GM21423 (cell line): ENCODE measurements around the gene MTR.

ENCODE experiments used
- ATAC-seq: cut with Tn5 transposase; IDR thresholded peaks from one replicate; pipeline ENCODE4 v1.9.1; 2021; ENCODE audit warnings: mild to moderate bottlenecking, moderate library complexity; ENCODE audit not compliant: unreplicated experiment

Gene MTR

DNA sequence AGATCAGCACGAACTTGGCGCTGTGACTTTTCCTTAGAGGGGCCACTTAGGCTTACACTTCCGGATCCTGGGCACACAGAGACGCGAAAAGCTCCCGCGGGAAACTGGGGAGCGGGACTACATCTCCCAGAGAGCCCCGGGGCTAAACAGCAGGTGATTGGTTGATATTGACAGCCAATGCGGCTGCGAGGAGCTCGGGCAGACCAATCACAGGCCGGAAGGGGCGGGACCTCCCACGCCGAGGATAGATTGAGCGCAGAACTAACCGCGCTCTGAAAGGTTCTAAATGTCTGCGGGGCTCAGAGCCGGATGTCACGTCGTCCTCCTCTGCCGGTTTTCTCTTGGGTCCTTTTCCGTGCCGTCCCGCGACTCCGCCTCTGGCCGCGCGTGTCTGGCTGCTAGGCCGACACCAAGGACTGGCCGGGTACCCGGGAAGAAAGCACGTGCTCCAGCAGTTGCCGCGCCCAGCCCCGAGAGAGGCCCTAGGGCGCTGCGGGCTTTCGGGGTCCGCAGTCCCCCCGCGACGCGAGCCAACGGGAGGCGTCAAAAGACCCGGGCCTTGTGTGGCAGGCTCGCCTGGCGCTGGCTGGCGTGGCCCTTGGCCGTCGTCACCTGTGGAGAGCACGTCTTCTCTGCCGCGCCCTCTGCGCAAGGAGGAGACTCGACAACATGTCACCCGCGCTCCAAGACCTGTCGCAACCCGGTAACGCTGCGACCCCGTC lies at the start of gene MTR:
TSS of gene MTR (plus strand) at position 258 of the 722 bp plus-strand sequence. CDS start at position 670, 412 bp downstream.
- peak; percentile 98 for ATAC-seq

DNA sequence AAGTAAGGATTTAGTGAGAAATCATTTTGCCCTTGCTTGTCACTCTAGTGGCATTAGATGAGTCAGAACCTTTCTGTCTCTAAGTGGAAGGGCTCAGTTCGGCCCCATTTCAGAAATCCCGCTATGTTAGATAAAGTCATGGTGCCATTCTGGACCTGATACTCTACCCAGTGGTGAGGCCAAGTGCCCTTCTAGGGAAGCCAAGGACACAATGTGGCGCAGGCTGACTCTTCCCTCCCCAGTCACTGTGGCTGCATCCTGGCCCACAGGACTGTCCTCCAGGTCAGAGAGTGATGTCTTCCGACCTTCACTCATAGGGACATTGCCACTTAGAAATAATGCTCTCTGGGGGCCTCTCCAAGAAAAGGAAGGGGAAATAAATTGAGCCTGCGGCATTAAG lies 48.3 kb upstream of the MTR start:
- no peak for ATAC-seq

DNA sequence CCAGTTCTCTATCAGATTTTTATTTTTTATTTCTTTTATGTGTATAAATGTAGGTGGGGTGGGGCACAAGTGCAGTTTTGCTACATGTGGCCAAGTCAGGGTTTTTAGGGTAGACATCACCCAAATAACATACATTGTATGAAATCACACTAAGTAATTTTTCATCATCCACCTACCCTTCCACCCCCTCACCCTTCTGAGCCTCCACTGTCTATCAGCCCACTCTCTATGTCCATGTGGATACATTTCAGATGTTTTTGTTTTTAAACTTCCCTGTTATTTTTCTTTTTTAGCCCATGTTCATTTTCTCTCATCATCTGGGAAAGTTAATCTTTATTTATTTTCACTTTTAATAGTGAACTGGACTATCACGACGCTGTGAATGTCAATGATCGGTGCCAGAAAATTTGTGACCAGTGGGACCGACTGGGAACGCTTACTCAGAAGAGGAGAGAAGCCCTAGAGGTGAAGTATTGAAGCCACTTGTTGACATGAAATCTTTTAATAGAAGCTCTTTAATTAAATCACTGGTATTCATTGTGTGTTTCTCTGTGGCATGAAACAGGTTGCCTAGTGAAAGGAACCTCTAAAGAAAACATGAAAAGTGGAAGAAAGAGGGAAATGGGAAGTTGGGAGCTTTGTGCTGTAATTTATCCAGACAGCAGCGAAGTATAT lies 47.6 kb upstream of the MTR start:
- ATAC-seq, result no peak

DNA sequence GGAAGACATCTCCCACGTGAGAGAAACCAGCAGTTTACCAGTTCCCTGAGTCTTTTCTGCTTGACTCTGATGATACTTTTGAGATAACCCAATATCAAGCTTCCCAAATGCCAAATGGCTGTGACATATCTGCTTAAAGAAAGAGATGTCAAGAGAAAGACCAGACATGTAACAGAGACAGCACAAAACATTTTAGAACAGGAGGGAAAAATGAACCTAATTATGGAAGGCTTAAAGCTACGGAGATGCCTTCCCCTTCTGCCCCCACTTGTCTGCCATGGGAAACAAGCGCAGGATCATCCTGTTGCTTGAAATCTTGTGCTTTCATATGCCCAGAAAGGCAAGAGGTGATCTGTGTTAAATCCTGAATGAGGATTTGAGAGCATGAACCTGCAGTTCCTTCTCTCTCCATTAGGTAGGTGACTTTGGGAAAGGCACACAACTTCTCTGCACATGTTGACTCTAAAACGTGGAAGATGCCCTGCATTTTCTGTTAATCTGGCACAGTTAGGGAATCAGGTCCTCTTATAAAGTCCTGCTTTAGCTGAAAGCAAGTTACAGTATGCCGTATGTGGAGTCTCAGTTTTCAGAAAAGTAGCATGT lies 46.7 kb upstream of the MTR start:
- ATAC-seq, result no peak

DNA sequence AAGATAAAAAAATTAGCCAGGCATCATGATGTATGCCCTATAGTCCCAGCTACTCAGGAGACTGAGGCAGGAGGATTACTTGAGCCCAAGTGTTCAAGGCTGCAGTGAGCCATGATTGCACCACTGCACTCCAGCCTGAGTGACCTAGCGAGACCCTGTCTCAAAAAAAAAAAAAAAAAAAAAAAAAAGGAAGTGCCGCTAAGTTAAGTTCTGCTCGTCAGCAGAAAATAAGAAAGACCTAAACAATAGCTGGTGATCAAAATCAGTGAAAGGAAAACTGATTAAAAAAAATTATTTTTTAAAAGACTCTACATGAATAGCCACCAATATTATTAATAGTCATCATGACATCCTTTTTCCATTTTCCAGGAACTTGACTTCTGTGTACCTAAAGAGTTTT lies 44.2 kb upstream of the MTR start:
- no peak for ATAC-seq

DNA sequence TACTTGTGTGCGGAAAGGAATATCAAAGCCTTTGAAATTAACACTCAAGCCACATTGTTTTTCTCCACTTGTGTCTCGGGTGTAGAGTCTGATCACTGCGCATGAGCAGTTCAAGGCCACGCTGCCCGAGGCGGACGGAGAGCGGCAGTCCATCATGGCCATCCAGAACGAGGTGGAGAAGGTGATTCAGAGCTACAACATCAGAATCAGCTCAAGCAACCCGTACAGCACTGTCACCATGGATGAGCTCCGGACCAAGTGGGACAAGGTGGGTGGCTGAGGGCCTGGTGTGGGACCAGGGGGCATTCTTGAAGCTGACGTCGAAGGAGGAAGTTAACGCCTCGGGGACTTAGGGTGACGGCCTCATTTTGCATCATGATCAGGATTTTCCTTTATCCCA lies 43.7 kb upstream of the MTR start:
- no peak for ATAC-seq

DNA sequence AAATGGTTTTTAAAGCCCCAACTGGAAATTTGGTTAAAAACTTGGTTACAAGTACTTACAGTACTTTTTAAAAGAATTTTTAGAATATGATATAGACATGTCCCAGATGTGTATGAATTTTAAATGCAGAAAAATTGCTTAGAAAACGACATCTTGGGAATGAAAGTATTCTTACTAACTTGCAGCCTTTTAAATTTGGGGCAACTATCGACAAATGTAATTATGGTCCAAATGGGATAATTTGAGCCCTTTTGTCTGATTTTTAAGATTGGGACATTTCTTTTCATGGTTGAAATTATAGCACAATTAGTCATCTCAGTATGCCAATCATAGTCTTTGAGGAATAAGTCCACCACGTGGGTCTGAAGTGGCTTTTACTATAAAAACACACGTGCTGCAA lies 43.2 kb upstream of the MTR start:
- no peak for ATAC-seq

DNA sequence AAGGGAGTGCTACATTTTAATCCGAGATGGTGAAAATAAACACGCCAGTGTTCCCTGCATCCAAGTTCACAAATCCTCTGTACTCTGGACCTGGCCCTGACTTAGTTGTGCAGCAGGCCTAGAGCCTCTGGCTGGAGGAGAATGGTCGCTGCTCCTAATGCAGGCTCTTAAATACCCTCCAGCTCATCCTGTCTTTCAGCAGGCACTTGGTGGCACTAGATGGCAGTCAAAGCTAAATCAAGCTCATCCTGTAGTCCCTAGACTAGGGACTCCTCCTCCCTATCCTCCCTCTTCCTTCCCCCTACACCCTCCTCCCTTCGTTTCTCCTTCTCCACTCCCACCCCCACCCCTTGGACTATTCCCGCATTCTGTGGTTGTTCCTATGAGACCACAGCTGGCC lies 41.6 kb upstream of the MTR start:
- ATAC-seq, result no peak

DNA sequence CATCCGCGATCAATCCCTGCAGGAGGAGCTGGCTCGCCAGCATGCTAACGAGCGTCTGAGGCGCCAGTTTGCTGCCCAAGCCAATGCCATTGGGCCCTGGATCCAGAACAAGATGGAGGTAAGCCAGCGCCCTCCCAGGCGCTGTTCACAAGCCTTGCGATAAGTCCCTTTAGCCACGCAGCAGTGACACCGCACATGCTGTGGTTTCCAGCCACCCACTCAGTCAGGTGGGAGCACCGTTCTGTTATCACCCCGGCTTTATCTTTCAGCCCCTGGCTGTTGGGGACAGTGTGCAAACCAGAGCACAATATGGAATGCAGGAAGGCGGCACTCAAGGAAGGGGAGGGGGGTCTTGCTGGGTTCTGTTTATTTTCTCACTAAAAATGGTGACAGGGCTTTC lies 41.1 kb upstream of the MTR start:
- ATAC-seq, result no peak

DNA sequence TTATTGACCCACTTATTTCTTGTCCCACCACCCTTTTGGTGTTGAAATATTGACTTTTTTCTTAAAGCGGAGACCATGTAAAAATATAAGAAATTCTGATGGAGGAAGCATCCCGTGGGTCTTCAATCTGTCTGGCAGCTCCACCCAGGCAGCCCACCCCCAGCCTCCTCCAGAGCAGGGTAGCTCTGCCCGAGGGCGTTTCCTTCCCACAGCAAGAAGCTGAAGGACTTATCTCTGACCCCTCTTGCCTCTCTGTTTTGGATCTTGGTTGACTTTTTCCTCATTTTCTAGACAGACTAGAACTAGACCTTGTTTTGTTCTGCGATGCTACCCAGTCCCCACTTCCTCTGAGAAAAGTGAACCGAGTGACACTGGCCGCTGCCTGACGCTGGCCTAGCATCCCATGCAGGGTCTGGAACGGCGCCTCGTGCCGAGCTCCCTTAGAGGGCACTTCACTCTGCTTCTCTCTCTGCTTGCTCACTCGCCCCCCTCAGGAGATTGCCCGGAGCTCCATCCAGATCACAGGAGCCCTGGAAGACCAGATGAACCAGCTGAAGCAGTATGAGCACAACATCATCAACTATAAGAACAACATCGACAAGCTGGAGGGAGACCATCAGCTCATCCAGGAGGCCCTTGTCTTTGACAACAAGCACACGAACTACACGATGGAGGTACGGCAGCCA lies 40.4 kb upstream of the MTR start:
- ATAC-seq, result no peak

DNA sequence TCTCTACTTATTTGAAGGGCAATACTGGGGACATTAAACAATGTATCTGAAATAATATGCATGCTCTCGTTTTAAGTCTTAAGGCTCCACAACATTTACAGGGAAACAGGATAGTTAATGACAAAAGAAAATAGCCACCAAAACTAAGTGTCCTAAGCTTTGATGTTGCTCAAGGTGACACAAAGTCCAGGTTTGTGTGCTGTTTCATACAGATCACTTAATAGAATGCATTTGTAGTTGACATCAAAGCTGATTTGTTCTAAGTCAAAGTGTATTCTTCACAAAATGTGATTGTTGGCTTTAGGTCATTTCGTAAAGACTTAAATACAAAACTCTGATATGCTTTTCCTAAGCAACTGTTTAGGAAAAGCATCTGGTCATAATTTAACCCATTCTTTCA lies 37.5 kb upstream of the MTR start:
- no peak for ATAC-seq

DNA sequence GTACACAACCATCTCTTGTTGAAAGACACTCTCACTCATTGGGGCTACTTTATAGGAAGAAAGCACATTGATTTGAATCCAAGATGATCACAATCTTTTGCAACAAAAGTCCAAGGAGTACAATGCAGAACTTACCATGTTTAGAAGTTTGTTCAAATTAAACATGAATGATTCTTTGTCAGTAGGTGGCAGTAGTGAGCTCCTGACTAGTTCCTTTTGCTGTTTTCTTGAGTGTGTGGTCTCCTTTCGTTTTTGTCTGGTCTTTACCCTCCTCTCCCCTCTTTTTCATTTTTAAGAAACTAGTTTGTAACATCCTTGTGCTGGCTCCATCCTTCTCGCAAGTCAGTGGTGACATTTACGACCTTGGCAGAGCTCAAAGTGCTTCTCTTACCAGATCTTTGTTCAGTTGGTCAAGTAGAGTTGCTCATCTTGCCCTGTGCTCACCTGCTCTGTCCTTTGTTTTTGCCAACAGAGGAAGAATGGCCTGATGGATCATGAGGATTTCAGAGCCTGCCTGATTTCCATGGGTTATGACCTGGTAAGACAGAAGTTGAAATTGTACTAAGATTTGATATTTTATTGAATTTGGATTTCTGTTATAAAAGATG lies 35.7 kb upstream of the MTR start:
- no peak for ATAC-seq

DNA sequence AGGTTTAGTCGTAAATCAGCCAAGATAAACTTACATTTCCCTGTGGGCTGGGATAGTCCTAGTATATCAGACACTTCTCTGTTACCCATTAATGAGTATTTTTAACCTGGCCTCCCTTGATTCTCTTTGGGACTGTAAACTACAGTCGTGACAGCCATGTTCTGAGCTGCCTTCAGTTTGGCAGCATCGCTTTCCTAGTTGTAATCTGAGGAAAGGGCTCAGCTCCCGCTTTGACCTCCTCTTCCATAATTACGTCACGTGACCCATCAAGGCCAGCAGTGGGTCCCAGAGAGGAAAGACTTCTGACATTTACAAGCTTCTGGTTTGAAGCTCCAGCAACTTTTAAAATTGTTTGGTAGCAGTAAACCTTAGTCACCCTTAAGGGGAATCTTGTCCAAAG lies 34.6 kb upstream of the MTR start:
- no peak for ATAC-seq

DNA sequence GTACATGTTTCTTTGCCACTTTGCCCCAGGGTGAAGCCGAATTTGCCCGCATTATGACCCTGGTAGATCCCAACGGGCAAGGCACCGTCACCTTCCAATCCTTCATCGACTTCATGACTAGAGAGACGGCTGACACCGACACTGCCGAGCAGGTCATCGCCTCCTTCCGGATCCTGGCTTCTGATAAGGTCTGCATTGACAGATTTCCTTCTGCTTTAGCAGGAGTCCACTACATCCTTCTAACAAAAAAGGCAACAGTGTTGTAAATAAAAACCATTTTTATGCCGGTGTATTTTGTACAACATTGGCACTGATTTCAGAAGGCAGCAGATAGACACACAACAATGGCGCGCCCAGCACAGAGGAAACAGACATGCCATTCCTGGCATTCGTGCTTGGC lies 34.1 kb upstream of the MTR start:
- ATAC-seq, result no peak

DNA sequence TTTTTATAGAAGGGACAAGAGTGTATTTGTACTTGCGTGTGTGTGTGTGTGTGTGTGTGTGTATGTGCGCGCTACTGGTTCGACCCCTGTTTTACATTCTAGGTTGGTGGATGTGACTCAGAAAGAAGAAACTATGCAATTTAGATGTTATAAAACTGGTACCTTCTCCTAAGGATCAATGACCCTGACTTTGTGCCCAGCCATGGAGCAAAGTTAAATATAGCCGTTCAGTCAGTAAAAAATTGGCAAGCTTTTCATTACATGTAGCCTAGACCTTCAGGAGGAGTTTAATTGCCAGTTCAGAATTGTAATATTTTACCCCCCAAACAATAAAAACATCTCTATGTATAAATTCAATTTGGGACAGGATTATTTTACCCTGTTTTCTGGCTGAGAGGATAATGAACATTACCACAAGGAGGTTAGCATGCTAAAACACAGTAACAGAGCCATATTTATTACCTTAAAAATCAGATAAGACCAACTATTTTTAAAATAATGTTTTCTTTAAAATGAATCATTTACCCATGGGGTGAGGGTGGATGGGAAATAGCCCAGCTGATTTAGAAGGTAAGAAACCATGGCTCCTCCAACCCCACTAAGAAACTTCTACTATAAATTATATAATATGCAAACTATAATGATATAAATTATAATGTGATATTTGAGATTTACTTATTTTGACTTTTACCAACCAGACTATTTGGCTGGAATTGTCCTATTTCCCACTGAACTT lies 33.5 kb upstream of the MTR start:
- ATAC-seq, result no peak

DNA sequence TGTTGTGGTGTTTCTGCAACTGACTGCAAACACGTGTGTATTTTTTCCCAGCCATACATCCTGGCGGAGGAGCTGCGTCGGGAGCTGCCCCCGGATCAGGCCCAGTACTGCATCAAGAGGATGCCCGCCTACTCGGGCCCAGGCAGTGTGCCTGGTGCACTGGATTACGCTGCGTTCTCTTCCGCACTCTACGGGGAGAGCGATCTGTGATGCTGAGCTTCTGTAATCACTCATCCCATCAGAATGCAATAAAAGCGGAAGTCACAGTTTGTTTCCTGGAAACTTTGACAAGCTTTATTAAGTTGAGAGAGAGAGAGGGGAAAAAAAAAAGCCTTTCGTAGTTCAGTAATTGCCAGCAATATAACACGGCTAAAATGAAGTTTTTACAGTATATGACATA lies 32.7 kb upstream of the MTR start:
- no peak for ATAC-seq

DNA sequence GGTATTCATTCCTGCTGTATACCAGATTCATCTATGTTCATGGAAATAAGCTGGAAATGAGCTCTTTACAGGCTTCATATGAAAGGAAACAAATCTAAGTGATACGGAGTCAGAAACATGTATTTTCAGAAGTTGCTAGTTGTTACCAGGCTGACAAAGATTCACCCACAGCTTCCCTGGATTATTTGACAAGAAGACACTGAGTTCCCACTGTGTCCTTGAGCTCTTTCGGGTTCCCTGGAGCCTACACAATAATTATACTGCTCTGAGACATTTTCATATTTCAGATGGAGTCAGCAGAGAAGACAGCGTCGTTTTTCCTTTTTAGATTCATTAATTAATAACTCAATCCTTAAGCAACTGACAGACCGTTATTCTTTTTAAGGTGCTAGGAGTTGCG lies 29.3 kb upstream of the MTR start:
- no peak for ATAC-seq

DNA sequence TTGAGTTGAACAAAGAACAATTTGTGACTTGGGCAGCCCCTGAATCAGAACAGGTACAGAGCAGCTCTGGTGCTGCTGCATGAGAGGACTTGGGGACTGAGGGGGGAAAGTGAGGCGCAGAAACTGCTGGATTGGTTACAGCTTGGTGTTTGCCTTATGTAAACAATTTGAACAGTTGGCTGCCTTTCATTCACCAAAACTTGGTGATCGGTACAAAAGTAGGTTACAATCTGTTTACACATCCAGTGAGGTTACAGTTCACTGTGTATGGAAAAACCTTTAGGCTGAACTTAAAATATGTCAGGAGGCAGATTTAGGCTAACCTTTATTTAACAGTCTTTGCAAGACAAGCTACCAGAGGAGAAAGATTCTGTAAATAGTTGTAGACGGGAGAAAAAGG lies 28.6 kb upstream of the MTR start:
- no peak for ATAC-seq

DNA sequence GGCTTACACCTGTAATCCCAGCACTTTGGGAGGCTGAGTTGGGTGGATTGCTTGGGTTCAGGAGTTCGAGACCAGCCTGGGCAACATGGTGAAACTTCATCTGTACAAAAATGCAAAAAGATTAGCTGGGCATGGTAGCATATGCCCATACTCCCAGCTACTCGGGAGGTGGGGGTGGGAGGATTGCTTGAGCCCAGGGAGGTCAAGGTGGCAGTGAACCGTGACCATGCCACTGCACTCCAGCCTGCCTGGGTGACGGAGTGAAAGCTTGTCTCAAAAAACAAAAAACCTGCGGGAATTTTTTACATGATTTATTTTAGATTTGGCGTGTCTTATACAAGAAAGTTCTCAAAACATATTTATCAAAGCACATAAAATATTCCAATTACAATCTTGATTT lies 27.8 kb upstream of the MTR start:
- ATAC-seq, result no peak

DNA sequence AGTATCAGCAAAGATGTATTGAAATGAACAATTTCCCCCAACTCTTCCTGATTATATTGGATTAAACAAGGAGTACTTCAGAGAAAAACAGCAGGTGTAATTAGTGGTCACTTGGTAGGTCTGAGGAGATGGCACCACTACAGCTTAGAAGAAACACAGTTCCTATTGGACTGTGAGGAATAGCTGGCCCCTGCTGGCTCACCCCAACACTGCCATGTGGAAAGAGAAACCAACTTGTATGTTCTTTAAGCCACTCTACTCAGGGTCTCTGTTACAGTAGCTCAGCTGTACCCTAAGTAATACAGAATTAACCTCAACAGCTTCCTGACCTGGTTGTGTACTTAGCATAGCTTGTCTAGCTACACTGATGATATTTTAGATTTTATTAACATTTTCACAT lies 26.5 kb upstream of the MTR start:
- ATAC-seq, result no peak

DNA sequence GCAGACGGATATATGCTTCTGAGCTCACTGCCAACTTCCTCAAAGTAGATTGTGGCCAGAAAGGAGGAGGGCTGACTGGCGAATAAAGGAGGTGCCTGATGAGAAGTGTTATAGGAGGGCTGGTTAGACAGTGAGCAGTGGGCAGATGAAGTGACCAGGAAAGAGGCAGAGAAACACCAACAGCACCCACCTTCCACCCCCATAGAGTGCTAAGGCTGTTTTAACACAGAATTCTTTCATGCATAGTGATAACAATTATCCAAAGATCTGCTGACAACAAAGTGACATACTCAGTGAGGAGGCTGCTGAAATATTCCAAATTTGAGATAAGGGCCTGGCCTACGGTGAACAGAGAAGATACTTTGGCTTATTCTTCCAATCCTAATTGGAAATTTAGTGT lies 21.2 kb upstream of the MTR start:
- ATAC-seq, result no peak
